Neural progenitor cell (in vitro differentiated cells): ENCODE data around the gene ARHGAP15.

Experiments used
- CTCF ChIP-seq: fragments of 200-600 bp; sonication (generic); IDR thresholded peaks from 2 replicates; pipeline ENCODE4 v1.5.1; 2017; ENCODE audit warnings: antibody characterized with exemption, mild to moderate bottlenecking
- EZH2 ChIP-seq: fragments of 200-600 bp; sonication (generic); IDR thresholded peaks from 2 replicates; pipeline ENCODE4 v1.6.1; 2017; ENCODE audit warnings: antibody characterized with exemption, mild to moderate bottlenecking, moderate library complexity
- EZH2phosphoT487 ChIP-seq: fragments of 200-600 bp; sonication (generic); IDR thresholded peaks from 2 replicates; pipeline ENCODE4 v1.6.1; 2017; ENCODE audit warnings: antibody characterized with exemption

GRCh38 chr2:143248631-143249030, 119.4 kb downstream of the ARHGAP15 start:
- no peak for TF ChIP-seq CTCF
- no peak for TF ChIP-seq EZH2
- no peak for TF ChIP-seq EZH2phosphoT487
